GM18498 (cell line): ENCODE measurements around the gene PARD3.

ENCODE experiments used
- ATAC-seq: cut with Tn5 transposase; IDR thresholded peaks from one replicate; pipeline ENCODE4 v1.9.1; 2021; ENCODE audit warnings: mild to moderate bottlenecking, moderate library complexity; ENCODE audit not compliant: unreplicated experiment

Gene PARD3

GRCh38 chr10:34157501-34157900 lies 657.6 kb downstream of the PARD3 start:
- no peak for ATAC-seq

GRCh38 chr10:34156781-34157425 lies 658.2 kb downstream of the PARD3 start:
- ATAC-seq: no peak

DNA sequence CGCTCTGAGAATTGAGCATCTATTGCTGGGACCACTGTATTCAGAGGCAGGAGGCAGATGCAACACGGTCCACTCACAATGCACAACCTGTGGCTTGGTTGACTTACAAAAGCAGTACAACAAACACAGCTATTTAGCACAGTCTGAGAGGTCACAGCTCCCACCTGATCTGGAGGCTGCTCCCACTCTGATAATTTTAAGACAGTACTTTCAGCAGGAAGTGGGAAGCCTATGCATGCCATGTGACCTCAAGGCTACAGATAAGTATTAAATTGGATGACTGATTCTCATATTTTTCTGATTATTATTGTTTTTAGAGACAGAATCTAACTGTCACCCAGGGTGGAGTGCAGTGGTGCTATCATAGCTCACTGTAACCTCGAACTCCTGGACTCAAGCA lies 659.3 kb downstream of the PARD3 start:
- no peak for ATAC-seq

DNA sequence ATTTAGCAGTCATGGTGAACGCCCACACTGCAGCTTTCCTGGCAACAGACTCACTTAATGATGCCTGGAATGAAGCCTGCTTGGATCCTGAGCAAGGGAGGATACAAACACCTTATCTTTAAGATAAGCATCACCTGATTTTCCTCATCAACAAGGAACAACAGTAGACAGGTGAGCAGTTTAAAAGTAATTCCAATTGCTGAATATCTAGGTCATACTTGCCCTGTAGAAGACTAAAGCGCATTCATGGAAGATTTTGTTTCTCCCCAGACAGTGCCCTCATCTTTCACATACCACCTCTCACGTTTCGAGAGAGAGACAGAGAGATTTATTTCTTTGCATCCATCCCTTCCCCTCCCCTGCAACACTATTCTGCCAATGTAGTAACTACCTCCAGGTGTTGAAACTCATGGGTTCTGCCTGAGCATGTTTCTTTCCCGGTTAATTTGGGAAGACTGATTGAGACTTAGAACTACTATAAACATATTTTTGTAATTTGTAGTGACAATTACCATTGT lies 660.7 kb downstream of the PARD3 start:
- ATAC-seq: no peak

DNA sequence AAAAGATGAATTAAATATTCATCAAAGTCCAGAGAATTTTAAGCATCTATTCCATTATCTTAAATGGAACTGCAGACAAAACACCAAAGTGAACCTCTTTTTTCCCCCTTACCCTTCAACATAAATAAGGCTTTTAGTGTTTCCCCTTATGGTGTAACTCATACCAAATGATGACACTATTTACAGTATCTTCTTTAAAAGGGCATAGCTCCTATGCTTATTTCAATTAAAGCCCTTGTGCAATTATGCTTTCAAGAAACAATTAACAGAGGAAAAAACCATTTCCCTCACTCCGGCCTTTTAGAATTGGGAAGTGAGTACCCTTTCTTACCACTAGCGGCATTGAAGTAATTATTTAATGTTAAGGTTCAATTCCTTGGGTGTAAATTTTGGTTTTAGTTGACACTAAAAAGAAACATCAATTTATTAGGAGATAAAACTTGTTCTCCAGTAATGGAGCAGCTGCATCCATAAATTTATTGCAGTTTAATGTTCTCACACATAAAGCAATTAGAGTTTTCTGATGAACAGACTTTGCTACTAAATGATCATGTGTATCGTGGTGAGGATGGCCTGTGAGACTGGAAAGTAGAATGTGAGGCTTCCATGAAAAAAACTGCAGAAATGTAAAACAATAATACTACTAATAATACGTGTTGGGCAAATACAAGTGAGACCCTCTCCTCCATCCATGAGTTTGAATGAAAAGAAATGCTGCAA lies 661.3 kb downstream of the PARD3 start:
- ATAC-seq: no peak

DNA sequence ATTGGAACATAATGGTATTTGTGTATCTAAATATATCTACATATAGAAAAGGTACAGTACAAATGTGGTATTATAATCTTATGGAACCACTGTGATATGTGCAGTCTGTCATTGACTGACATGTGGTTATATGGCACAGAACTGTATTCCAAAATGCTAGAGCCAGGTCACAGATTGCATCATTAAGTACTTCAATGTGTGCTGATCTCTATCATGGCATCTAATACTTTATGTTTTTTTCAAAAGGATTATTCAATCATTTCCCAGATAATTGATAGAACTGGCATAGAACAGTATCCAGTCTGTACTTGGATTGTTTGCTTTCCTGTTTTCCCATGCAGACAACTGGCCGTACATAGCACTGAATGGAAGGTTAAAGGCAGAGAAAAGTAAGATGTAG lies 662.7 kb downstream of the PARD3 start:
- no peak for ATAC-seq

- no peak for ATAC-seq
Measured at GRCh38 chr10:34151931-34152330, 663.2 kb downstream of the PARD3 start.

DNA sequence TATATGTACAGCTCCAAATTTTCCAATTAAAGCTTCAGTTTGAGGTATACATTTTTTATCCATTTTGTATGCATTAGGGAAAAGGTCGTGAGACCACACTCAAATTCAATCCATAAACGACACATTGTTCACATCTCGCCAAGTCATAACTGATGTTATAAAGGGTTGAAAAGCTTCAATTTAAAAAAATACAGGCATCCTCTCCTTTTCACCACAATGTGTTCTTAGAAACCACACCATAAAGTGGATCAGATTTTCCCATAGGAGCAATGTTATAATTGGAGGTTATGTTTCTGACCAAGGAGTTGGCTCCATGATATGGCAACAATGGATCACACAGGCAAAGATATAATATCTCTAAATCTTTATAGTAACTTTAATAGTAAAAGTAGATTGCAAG lies 663.6 kb downstream of the PARD3 start:
- no peak for ATAC-seq

DNA sequence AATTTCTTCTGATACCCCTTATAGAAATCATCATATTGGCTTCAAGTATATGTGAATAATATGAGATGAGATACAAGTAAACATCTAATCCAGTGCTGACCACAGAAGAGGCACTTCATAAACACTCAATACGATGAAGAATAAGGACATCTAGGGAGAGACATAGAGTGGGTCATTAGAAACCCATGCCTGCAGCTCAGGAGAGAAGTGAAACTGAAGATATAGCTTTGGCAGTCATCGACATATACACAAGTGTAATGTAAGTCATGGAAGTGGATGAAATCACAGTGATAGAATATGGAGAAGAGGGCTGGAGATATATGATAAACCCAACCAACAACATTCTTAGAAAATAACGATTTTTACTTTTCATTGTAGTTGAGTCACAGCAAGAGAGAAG lies 665.0 kb downstream of the PARD3 start:
- no peak for ATAC-seq

DNA sequence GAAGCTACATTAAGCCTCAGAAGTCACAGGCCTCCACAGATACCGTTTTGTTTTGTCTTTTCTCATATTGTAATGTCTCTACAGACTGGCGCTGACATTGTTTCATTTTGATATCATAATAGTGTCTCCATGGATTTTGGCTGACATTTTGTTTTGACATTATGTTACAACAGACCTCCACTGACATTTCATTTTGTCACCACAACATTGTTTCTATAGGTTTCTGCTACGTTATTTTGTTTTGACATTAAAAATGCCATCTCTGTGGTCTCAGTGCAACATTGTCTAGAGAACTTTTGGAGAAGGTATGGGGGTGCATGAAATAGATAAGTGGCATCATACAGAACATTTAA lies 666.8 kb downstream of the PARD3 start:
- no peak for ATAC-seq

DNA sequence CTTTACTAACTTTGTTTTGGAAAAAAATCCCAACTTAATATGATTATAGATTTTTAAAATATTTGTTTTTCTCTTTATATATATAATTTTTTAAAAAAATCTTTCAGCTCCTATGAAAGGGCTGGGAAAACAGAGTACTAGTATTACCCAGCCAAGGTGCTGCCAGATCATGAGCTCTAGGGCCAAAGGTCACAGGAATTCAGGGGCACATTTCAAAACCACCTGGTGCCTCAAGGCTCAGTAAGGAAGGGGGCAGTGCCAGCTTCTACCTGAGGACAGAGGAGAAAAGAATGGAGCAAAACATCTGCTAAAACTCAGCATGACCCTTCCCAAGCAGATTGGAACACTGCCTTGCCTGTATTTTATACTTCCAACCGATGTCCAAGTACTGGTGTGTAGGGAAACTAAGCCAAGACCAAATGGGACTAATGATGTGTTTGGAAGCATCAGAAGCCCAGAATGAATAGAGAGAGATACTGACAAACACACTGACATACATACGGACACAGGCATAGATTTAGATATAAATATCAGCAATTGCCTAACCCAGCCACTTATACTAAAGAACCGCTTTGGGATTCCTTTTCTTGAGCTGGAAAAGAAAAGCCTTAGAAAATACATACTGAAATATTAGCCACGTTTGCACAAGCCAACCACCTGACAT lies 667.3 kb downstream of the PARD3 start:
- ATAC-seq: no peak

GRCh38 chr10:34145715-34146114 lies 669.4 kb downstream of the PARD3 start:
- ATAC-seq: no peak

GRCh38 chr10:34143466-34143865 lies 671.6 kb downstream of the PARD3 start:
- ATAC-seq: no peak

DNA sequence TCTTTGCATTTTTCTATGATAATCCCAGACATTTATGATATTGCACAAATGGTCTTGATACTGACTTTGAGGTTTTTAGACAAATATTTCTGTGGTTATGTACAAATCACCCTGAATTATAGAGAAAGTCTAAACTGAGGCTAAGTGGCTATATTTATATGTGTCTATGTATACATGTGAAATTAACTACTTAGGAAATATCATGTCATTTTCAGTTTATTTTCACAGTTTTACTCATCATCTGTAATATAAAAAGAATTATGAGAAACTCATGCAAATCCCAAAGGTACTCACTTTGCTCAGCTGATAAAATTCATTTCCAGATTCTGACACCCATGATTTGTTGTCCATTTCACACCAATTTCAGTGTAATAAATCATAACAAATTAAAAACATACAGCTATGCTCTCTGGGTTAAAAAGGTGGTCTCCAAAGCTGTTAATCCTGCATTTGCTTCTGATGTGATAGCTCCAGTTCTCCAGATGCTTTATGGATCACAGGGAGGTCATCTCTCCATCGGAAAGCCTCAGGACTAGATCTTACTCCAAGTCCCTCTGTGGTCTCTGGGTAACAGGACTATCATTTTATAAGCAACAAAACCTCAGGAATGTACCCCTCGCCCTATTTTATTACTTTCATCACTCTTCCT lies 673.9 kb downstream of the PARD3 start:
- ATAC-seq: no peak

DNA sequence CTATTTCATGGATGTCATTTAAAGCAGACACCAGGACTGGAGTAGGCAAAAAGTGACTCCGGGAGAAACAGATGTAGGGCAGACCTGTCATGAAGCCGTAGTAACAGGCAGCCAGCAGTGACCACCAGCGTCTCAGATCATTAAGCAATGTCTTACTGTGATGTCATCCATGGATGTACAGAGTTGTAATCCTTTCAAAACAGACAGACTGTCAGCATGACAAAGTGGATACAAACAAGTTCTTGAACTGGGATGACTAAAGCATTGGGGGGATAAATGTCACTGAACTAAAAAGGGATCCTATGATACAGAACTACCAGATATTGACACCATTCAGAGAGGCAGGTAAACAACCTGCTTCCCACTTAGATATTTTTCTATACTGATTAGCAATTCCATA lies 675.5 kb downstream of the PARD3 start:
- no peak for ATAC-seq

DNA sequence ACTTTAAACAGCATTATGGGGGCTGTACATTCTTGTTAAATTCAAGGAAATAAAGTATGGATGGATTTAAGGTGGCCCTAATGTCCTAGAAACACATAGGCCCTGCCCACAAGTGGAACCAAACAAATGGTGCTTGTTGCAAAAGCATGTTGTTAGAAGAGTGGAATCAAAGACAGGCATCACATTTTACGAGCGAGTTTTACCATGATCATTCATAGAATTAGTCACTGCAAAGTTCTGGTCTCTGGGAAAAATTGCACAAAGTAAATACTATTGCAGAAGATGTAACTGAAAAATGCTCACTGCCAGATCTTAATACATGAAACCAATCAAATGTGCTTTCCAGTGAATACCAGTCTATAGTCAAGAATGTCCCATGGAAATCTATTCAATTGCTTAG lies 677.1 kb downstream of the PARD3 start:
- no peak for ATAC-seq

GRCh38 chr10:34137201-34137600 lies 677.9 kb downstream of the PARD3 start:
- ATAC-seq: no peak

DNA sequence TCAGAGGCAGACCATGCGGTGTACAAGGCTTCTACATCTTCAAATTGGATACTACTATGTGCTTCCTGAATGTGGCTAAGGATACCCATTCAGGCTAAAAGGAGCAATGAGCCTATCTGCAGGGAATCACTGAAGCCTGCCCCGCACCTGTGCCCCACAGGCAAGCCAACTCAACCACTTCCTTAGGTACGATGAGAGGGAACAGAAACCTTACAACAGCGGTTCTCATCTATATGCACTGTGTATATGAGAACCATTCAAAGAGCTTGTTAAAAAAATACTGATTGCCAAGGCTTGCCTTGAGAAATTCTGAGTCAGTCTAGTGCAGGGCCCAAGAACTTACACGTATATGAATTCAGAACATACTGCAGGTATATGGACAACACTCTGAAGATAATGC lies 679.6 kb downstream of the PARD3 start:
- no peak for ATAC-seq

DNA sequence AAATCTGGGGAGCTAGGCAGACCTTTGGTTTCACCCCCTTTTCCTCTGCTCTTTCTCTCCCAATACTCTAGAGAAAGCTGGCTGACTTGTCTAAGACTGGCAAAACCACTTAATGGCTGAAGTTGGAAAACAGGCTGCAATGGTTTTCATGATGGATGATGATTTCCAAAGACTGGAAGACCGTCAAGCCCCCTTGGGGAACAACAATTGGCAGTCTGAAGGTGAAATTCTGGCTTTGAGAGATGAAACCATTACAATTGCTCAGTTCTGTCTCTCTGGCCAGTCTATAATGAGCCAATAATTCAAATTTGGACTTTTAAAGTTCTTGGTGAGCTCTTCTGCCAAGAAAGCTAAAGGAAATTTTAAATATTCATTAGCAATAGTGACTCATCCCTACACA lies 680.5 kb downstream of the PARD3 start:
- ATAC-seq: no peak

GRCh38 chr10:34133406-34133805 lies 681.7 kb downstream of the PARD3 start:
- ATAC-seq: no peak

DNA sequence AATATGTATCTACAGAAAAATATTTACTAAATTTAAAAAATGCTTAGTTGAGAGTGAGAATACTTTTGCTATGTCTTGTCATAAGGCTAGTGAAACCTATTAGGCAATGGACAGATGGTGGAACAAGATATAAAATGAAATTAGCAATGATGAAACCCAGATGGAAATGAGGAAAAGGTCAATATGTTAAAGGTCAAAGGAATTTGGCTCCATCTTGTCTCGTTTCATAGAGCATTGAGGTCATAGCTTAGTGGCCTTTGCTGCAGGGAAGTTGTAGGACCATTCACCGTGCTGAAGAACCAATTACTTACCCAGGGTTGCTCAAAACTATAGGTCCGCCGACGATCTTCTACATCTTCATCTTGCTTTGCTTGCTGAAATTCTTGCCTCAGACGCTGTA lies 683.9 kb downstream of the PARD3 start:
- no peak for ATAC-seq

DNA sequence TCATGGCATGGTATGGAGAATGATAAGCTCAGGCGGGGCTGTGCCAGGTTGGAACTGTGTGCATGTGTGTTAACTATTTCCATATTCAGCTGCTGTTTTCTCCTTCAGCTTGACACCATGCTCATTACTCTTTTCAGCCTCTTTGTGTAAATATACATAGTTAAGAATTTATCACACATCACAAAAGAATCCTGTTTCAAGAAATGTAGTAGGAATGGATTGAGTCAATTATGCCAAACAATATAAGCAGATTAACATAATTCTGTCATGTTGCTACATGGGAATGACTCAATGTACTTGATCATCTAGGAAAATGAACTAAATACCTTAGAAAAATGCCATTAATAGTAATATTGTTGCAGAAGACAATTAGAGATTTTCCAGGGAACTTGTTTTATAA lies 687.4 kb downstream of the PARD3 start:
- ATAC-seq: no peak
